Measurements from ENCODE around the gene PTPN23.
"Not testable (repeated sequence)": the region's sequence is repeated elsewhere in the genome, so short reads cannot be mapped to it uniquely, and the experiment has no call there.

DNA sequence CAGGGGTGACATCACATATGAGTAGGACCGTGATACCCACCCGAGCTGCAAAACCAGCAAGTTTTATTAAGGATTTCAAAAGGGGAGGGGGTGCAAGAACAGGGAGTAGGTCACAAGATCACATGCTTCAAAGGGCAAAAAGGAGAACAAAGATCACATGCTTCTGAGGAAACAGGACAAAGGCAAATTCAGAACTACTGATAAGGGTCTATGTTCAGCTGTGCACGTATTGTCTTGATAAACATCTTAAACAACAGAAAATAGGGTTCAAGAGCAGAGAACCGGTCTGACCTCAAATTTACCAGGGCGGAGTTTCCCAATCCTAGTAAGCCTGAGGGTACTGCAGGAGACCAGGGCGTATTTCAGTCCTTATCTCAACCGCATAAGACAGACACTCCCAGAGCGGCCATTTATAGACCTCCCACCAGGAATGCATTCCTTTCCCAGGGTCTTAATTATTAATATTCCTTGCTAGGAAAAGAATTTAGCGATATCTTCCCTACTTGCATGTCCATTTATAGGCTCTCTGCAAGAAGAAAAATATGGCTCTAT lies 78.8 kb downstream of the PTPN23 start:
- TF ChIP-seq CTCF (conservative IDR thresholded peaks at IDR 0.05; ENCODE audit: low read length); EZH2phosphoT487 (IDR thresholded peaks at IDR 0.05; ENCODE audit: borderline replicate concordance, low read depth, low read length): not testable (repeated sequence)
